Neuronal stem cell (in vitro differentiated cells): Measurements from ENCODE around the gene ZNRD2.

Experiments used
- DNase-seq: peaks from one replicate; pipeline ENCODE4 v3.0.0-alpha.2; 2013; ENCODE audit warnings: low spot score
- H2AFZ ChIP-seq: one replicate; pipeline ENCODE4 v1.6.1; 2013; ENCODE audit warnings: mild to moderate bottlenecking, low read length, inconsistent platforms
- H2AK5ac ChIP-seq: 2 replicates; pipeline ENCODE4 v1.6.1; 2013; ENCODE audit warnings: low read depth, mild to moderate bottlenecking, inconsistent platforms, low read length, moderate library complexity, mixed read lengths
- H2BK120ac ChIP-seq: 2 replicates; pipeline ENCODE4 v1.6.1; 2013; ENCODE audit warnings: low read depth, mild to moderate bottlenecking, inconsistent platforms, low read length, moderate library complexity, mixed read lengths
- H2BK12ac ChIP-seq: one replicate; pipeline ENCODE4 v1.6.1; 2013; ENCODE audit warnings: low read length, inconsistent platforms
- H2BK15ac ChIP-seq: 2 replicates; pipeline ENCODE4 v1.6.1; 2013; ENCODE audit warnings: mild to moderate bottlenecking, low read length, inconsistent platforms, mixed read lengths
- H2BK5ac ChIP-seq: one replicate; pipeline ENCODE4 v1.6.1; 2013; ENCODE audit warnings: inconsistent platforms, mild to moderate bottlenecking, low read length, moderate library complexity
- H3K14ac ChIP-seq: one replicate; pipeline ENCODE4 v1.6.1; 2013; ENCODE audit warnings: low read length, inconsistent platforms
- H3K18ac ChIP-seq: 2 replicates; pipeline ENCODE4 v1.6.1; 2013; ENCODE audit warnings: low read length, inconsistent platforms
- H3K23ac ChIP-seq: 2 replicates; pipeline ENCODE4 v1.6.1; 2013; ENCODE audit warnings: low read depth, mild to moderate bottlenecking, mixed read lengths, low read length, inconsistent platforms; ENCODE audit not compliant: poor library complexity
- H3K27ac ChIP-seq: replicated peaks from 3 replicates; pipeline ENCODE4 v1.5.1; 2013; ENCODE audit warnings: low read length, inconsistent platforms
- H3K27me3 ChIP-seq, 3 experiments: 2 replicates each; pipeline ENCODE4 v1.6.1; 2013; ENCODE audit warnings: low read length in 3 of 3, mild to moderate bottlenecking in 2 of 3, inconsistent platforms in 1 of 3, low read depth in 1 of 3, mixed read lengths in 1 of 3, moderate library complexity in 1 of 3; ENCODE audit not compliant: control insufficient read depth in 3 of 3, insufficient read depth in 3 of 3
- H3K36me3 ChIP-seq, 2 donors: replicated peaks in 1 of 2; 2 replicates each; pipeline ENCODE4 v1.6.1; 2013; ENCODE audit warnings: low read length in 2 of 2; ENCODE audit not compliant: control insufficient read depth in 2 of 2, insufficient read depth in 2 of 2
- H3K4ac ChIP-seq: 2 replicates; pipeline ENCODE4 v1.6.1; 2013; ENCODE audit warnings: inconsistent platforms, mild to moderate bottlenecking, low read length, moderate library complexity
- H3K4me1 ChIP-seq, 2 donors: 1 replicate in 1 of 2; 2 replicates in 1 of 2; pipeline ENCODE4 v1.6.1; 2013; ENCODE audit warnings: low read length in 2 of 2, low read depth in 1 of 2; ENCODE audit not compliant: control insufficient read depth in 2 of 2, insufficient read depth in 1 of 2
- H3K4me2 ChIP-seq: one replicate; pipeline ENCODE4 v1.6.1; 2013; ENCODE audit warnings: mild to moderate bottlenecking, low read length, inconsistent platforms; ENCODE audit not compliant: insufficient read depth, poor library complexity, severe bottlenecking
- H3K4me3 ChIP-seq, 2 donors: 2 replicates each; pipeline ENCODE4 v1.5.1; 2013; ENCODE audit warnings: low read length in 2 of 2, mild to moderate bottlenecking in 2 of 2, inconsistent platforms in 1 of 2, moderate library complexity in 1 of 2
- H3K79me1 ChIP-seq: one replicate; pipeline ENCODE4 v1.6.1; 2013; ENCODE audit warnings: low read depth, mild to moderate bottlenecking, inconsistent platforms, low read length, moderate library complexity
- H3K9ac ChIP-seq: one replicate; pipeline ENCODE4 v1.6.1; 2013; ENCODE audit warnings: mild to moderate bottlenecking, low read depth, low read length, inconsistent platforms; ENCODE audit not compliant: poor library complexity
- H3K9me3 ChIP-seq, 2 donors: replicated peaks in 1 of 2; 2 replicates each; pipeline versions ENCODE3 to v1.6.1; 2013; ENCODE audit warnings: low read length in 2 of 2, mild to moderate bottlenecking in 2 of 2, inconsistent platforms in 1 of 2, low read depth in 1 of 2, mixed read lengths in 1 of 2, moderate library complexity in 1 of 2; ENCODE audit not compliant: control insufficient read depth in 2 of 2, insufficient read depth in 1 of 2
- H4K8ac ChIP-seq: one replicate; pipeline ENCODE4 v1.6.1; 2013; ENCODE audit warnings: low read depth, mild to moderate bottlenecking, inconsistent platforms, low read length, moderate library complexity
- H4K91ac ChIP-seq: one replicate; pipeline ENCODE4 v1.6.1; 2013; ENCODE audit warnings: low read length, low read depth, mild to moderate bottlenecking, inconsistent platforms; ENCODE audit not compliant: poor library complexity
- WGBS, 2 donors: extraction: QIAGEN DNeasy Blood & Tissue Kit; methylation state at CpG; one replicate each; pipeline ENCODE4 v1.1.7; 2013; ENCODE audit warnings: missing lambda C conversion rate in 2 of 2, mixed read lengths in 1 of 2; ENCODE audit not compliant: insufficient read length in 2 of 2, insufficient replicate concordance in 1 of 2; ENCODE audit errors: extremely low coverage in 2 of 2; 5-methylcytosine and 5-hydroxymethylcytosine counted together

ZNRD2 gene

GRCh38 chr11:65607614-65608426 is 37.5 kb downstream of the ZNRD2 start:
- H3K14ac ChIP-seq: no peak overlapping the region
- H3K9ac ChIP-seq: peak overlapping the region; percentile 71
- no peak overlapping the region for H3K4ac ChIP-seq
- peaks cover 17% of the 10 kb centered on the region in 2 donors for H3K4me1 ChIP-seq
- no peak overlapping the region for H2BK120ac ChIP-seq
- peak overlapping the region; percentile 81 for H3K4me2 ChIP-seq
- H3K27ac ChIP-seq: no peak overlapping the region
- H3K23ac ChIP-seq: peak overlapping the region; percentile 12
- no peaks in the 10 kb centered on the region for H3K9me3 ChIP-seq
- no peak overlapping the region for H2BK5ac ChIP-seq
- H4K8ac ChIP-seq: no peak overlapping the region
- peak overlapping the region; percentile 25 for H3K18ac ChIP-seq
- H2BK15ac ChIP-seq: no peak overlapping the region
- no peak overlapping the region for H2AFZ ChIP-seq
- WGBS, 2 donors: no CpG with 5 or more reads among the region's 37 CpGs
- no peaks in the 10 kb centered on the region for H3K27me3 ChIP-seq
- peak overlapping the region in 1 of 2 donors; percentile 72 for H3K4me3 ChIP-seq
- no peak overlapping the region for H2AK5ac ChIP-seq
- H3K36me3 ChIP-seq: peaks cover 38 to 95% of the 10 kb centered on the region in 2 donors
- H3K79me1 ChIP-seq: peaks cover 5% of the 10 kb centered on the region
- H2BK12ac ChIP-seq: peak overlapping the region; percentile 43
- DNase-seq: no peak
- H4K91ac ChIP-seq: peak overlapping the region; percentile 67

- Histone ChIP-seq H3K9me3 (no peaks in the 10 kb centered on the region), H3K4me1 (peaks cover 22 to 25% of the 10 kb centered on the region in 2 donors), H4K91ac (no peak overlapping the region), H2AK5ac (no peak overlapping the region), H3K79me1 (peaks cover 11% of the 10 kb centered on the region), H3K4ac (no peak overlapping the region), H2AFZ (no peak overlapping the region), H3K36me3 (peaks cover 33 to 85% of the 10 kb centered on the region in 2 donors), H3K27ac (no peak overlapping the region), H2BK5ac (no peak overlapping the region), H2BK15ac (no peak overlapping the region), H3K23ac (peak overlapping the region; percentile 81), H3K4me2 (no peak overlapping the region), H3K9ac (no peak overlapping the region), H3K27me3 (no peaks in the 10 kb centered on the region), H3K4me3 (no peak overlapping the region), H3K18ac (no peak overlapping the region), H4K8ac (no peak overlapping the region), H3K14ac (no peak overlapping the region), H2BK120ac (no peak overlapping the region), H2BK12ac (no peak overlapping the region)
- no peak for DNase-seq
- WGBS, 2 donors: no CpG with 5 or more reads among the region's 3 CpGs
Observed at GRCh38 chr11:65609229-65609628, 39.0 kb downstream of the ZNRD2 start.

- Histone ChIP-seq H2AFZ (no peak overlapping the region), H3K79me1 (peaks cover 13% of the 10 kb centered on the region), H3K23ac (peak overlapping the region; percentile 81), H2BK15ac (no peak overlapping the region), H3K4me3 (no peak overlapping the region), H2BK5ac (no peak overlapping the region), H4K91ac (no peak overlapping the region), H3K4me1 (peaks cover 22 to 25% of the 10 kb centered on the region in 2 donors), H2BK120ac (no peak overlapping the region), H2BK12ac (no peak overlapping the region), H2AK5ac (no peak overlapping the region), H4K8ac (no peak overlapping the region), H3K9ac (no peak overlapping the region), H3K9me3 (no peaks in the 10 kb centered on the region), H3K27ac (no peak overlapping the region), H3K36me3 (peaks cover 31 to 80% of the 10 kb centered on the region in 2 donors), H3K18ac (peak overlapping the region; percentile 8), H3K4me2 (no peak overlapping the region), H3K27me3 (no peaks in the 10 kb centered on the region), H3K4ac (no peak overlapping the region), H3K14ac (no peak overlapping the region)
- DNase-seq: no peak
- no CpG with 5 or more reads among the region's 5 CpGs for WGBS, 2 donors
Observed at GRCh38 chr11:65609665-65610064, 39.4 kb downstream of the ZNRD2 start.

DNA sequence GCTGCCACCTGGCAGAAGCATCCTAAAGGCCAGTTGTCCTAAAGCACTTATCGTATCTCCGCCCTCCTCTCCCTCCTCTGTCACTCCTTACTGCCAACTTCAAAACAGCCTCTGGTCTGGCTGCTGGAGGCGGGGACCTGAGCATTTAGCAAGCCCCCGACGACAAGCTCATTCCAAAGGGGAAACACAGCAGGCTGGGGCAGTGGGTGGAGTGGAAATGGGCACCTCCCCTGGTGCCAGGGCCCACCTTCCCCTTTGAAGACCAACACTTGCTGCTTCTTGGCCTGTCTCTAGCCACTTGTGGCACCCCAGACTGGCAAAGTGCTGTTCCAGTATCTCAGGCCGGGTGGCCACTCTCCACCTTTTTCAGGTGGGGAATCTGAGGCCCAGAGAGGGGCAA is 40.1 kb downstream of the ZNRD2 start:
- Histone ChIP-seq H3K9ac (peak overlapping the region; percentile 57), H4K91ac (no peak overlapping the region), H2BK120ac (no peak overlapping the region), H3K4me2 (no peak overlapping the region), H3K23ac (no peak overlapping the region), H3K27me3 (no peaks in the 10 kb centered on the region), H3K36me3 (peaks cover 24 to 73% of the 10 kb centered on the region in 2 donors), H3K18ac (no peak overlapping the region), H2AFZ (no peak overlapping the region), H2BK12ac (no peak overlapping the region), H3K14ac (no peak overlapping the region), H2BK5ac (no peak overlapping the region), H4K8ac (no peak overlapping the region), H3K4ac (no peak overlapping the region), H3K79me1 (peaks cover 13% of the 10 kb centered on the region), H3K4me3 (no peak overlapping the region), H2AK5ac (no peak overlapping the region), H3K9me3 (no peaks in the 10 kb centered on the region), H3K27ac (no peak overlapping the region), H2BK15ac (no peak overlapping the region), H3K4me1 (peaks cover 22 to 25% of the 10 kb centered on the region in 2 donors)
- no CpG with 5 or more reads among the region's 6 CpGs for WGBS, 2 donors
- DNase-seq: no peak
